Kidney (tissue), 14 donors: ENCODE measurements around the gene OR5AU1. TPM values are rescaled to one million over a fixed set of nuclear protein-coding genes. Genes with fewer than 3 reads are reported as not detected.

Experiments
- DNase-seq, 5 donors: peaks; one replicate each; pipeline ENCODE4 v3.0.0-alpha.2; 2013 to 2020
- FAIRE-seq: peaks from 2 replicates; lab custom pipeline; 2012; peaks lifted over from hg19 to GRCh38; lab: Jason Lieb, UNC
- H3K27ac ChIP-seq, 2 donors: one replicate each; pipeline ENCODE4 v1.7.0; 2013; ENCODE audit warnings: low read depth in 2 of 2, low read length in 2 of 2, inconsistent platforms in 1 of 2
- H3K27me3 ChIP-seq: one replicate; pipeline ENCODE4 v1.7.1; 2013; ENCODE audit warnings: low read length, inconsistent platforms; ENCODE audit not compliant: control insufficient read depth, insufficient read depth
- H3K36me3 ChIP-seq, 3 donors: one replicate each; pipeline versions ENCODE4 v1.7.0 to v1.7.1; 2013; ENCODE audit warnings: low read length in 3 of 3, control low read depth in 1 of 3, inconsistent platforms in 1 of 3; ENCODE audit not compliant: insufficient read depth in 3 of 3, control insufficient read depth in 2 of 3
- H3K4me1 ChIP-seq, 3 donors: one replicate each; pipeline versions ENCODE4 v1.7.0 to v1.7.1; 2013; ENCODE audit warnings: low read length in 3 of 3, inconsistent platforms in 1 of 3, low read depth in 1 of 3; ENCODE audit not compliant: control insufficient read depth in 2 of 3, insufficient read depth in 2 of 3
- H3K4me3 ChIP-seq, 3 donors: one replicate each; pipeline versions ENCODE4 v1.7.0 to v1.8.1; 2013; ENCODE audit warnings: low read length in 3 of 3, control low read depth in 1 of 3, inconsistent platforms in 1 of 3
- H3K9ac ChIP-seq, 3 donors: one replicate each; pipeline versions ENCODE4 v1.7.0 to v1.7.1; 2013; ENCODE audit warnings: low read length in 3 of 3, control low read depth in 1 of 3, inconsistent platforms in 1 of 3
- H3K9me3 ChIP-seq, 3 donors: one replicate each; pipeline versions ENCODE4 v1.7.0 to v1.7.1; 2013; ENCODE audit warnings: low read length in 3 of 3, control low read depth in 1 of 3, inconsistent platforms in 1 of 3; ENCODE audit not compliant: control insufficient read depth in 2 of 3, insufficient read depth in 1 of 3
- CTCF ChIP-seq: IDR thresholded peaks from 3 replicates; pipeline ENCODE4 v1.5.1; 2012; ENCODE audit warnings: mild to moderate bottlenecking, moderate library complexity, borderline replicate concordance; ENCODE audit not compliant: insufficient read depth; ENCODE audit errors: extremely low read depth
- intact Hi-C: fragments of 100-400 bp; cut with DNase I; formaldehyde crosslinking; loops from one replicate; pipeline ENCODE4 v1.11.1; 2022
- polyA plus RNA-seq: library from polyadenylated mRNA; stranded (reverse); fragments of 350-450 nt; fragmentation: Illumina TruSeq; extraction: RNeasy Lipid Tissue Mini Kit (QIAGEN cat#74804); gene quantifications from one replicate; pipeline ENCODE4 v1.2.3, GENCODE V29; 2014; ENCODE audit warnings: low read depth, low replicate concordance; ENCODE audit not compliant: insufficient read depth
- total RNA-seq: library from RNA; stranded (reverse); fragmentation: NEBNext Ultra II Directional; extraction: Animal tissue kit (Norgen Biotek cat#: 25700); gene quantifications from one replicate; pipeline ENCODE4 v1.2.1, GENCODE V29; 2021
- donor health status: control.
- donor health status: control.
- donor health status: control.
- donor health status: control.
- donor health status: control.
- donor health status: DM: yes; HTN: yes; CAD: no.
- donor health status: Normal renal cell carcinoma (clear cell type).

The OR5AU1 gene
- total and polyA plus RNA-seq, 2 donors from 2014 or later, result not detected

- H3K4me3 ChIP-seq, result no peak overlapping the region
- H3K9ac ChIP-seq, result no peak overlapping the region
- intact Hi-C loops, result no loop called here
- H3K27me3 ChIP-seq, result no peaks in the 10 kb centered on the region
- H3K9me3 ChIP-seq, result no peaks in the 10 kb centered on the region
- peak overlapping the region; percentile 5 to 81 for H3K27ac ChIP-seq
- no peak for DNase-seq
- no peak for TF ChIP-seq CTCF
- FAIRE-seq, result no peak
- peaks cover 6 to 32% (median 27%) of the 10 kb centered on the region in 3 donors for H3K4me1 ChIP-seq
- H3K36me3 ChIP-seq, result no peaks in the 10 kb centered on the region
Observed at GRCh38 chr14:21107283-21107800, 48.5 kb downstream of the OR5AU1 start.

GRCh38 chr14:21106498-21107282 lies 49.2 kb downstream of the OR5AU1 start:
- Histone ChIP-seq H3K27ac (peak overlapping the region; percentile 5 to 81), H3K27me3 (no peaks in the 10 kb centered on the region), H3K4me1 (peaks cover 6 to 32% (median 27%) of the 10 kb centered on the region in 3 donors), H3K9ac (peak overlapping the region in 1 of 3 donors; percentile 37), H3K9me3 (no peaks in the 10 kb centered on the region), H3K36me3 (no peaks in the 10 kb centered on the region), H3K4me3 (peak overlapping the region; percentile 6 to 19 (median 9))
- no peak for FAIRE-seq
- peak; percentile 77 for TF ChIP-seq CTCF
- intact Hi-C loops, result no loop called here
- peak; percentile 86 to 92 (median 90) for DNase-seq

- intact Hi-C loops, result no loop called here
Observed at GRCh38 chr14:21106176-21106497, 49.7 kb downstream of the OR5AU1 start.

More at GRCh38 chr14:21106176-21106497, 49.7 kb downstream of the OR5AU1 start:
- no peak for FAIRE-seq
- no peaks in the 10 kb centered on the region for H3K27me3 ChIP-seq
- TF ChIP-seq CTCF, result no peak
- H3K9ac ChIP-seq, result peak overlapping the region in 1 of 3 donors; percentile 37
- DNase-seq, result no peak
- no peak overlapping the region for H3K4me3 ChIP-seq
- no peaks in the 10 kb centered on the region for H3K9me3 ChIP-seq
- peak overlapping the region in 1 of 2 donors; percentile 18 for H3K27ac ChIP-seq
- peaks cover 6 to 32% (median 27%) of the 10 kb centered on the region in 3 donors for H3K4me1 ChIP-seq
- no peaks in the 10 kb centered on the region for H3K36me3 ChIP-seq
